HepG2 (cell line): ENCODE data around the gene ZDHHC14. TPM values are rescaled to one million over a fixed set of nuclear protein-coding genes. Genes with fewer than 3 reads are reported as not detected.

ENCODE experiments used
- AHR ChIP-seq: IDR thresholded peaks from 2 replicates; pipeline ENCODE4 v1.6.1; 2018; ENCODE audit warnings: missing genetic modification reagents, missing compliant biosample characterization
- ARNTL ChIP-seq: sonication (generic); formaldehyde crosslinking; IDR thresholded peaks from 2 replicates; pipeline ENCODE4 v1.4.0; 2020; ENCODE audit warnings: mild to moderate bottlenecking, missing genetic modification reagents
- CTCF ChIP-seq: sonication (generic); formaldehyde crosslinking; IDR thresholded peaks from 2 replicates; pipeline ENCODE4 v1.5.0; 2020; ENCODE audit warnings: mild to moderate bottlenecking, missing genetic modification reagents, moderate library complexity
- DMAP1 ChIP-seq: IDR thresholded peaks from 2 replicates; pipeline ENCODE4 v1.6.1; 2016
- FOXP4 ChIP-seq: sonication (generic); formaldehyde crosslinking; IDR thresholded peaks from 2 replicates; pipeline ENCODE4 v1.4.0; 2020; ENCODE audit warnings: missing genetic modification reagents
- GATAD1 ChIP-seq: IDR thresholded peaks from 2 replicates; pipeline ENCODE4 v1.6.1; 2016; ENCODE audit warnings: missing genetic modification reagents, missing compliant biosample characterization
- GTF3A ChIP-seq: sonication (generic); formaldehyde crosslinking; conservative IDR thresholded peaks from 2 replicates; pipeline ENCODE4 v1.4.0; 2020; ENCODE audit warnings: mild to moderate bottlenecking, missing genetic modification reagents
- HCFC1 ChIP-seq: fragments of 150-350 bp; IDR thresholded peaks from 2 replicates; pipeline ENCODE4 v1.6.1; 2014; ENCODE audit warnings: low read depth, low read length
- HNRNPK ChIP-seq: fragments of 200-400 bp; formaldehyde crosslinking; IDR thresholded peaks from 2 replicates; pipeline ENCODE4 v1.6.1; 2018; ENCODE audit warnings: low read length, low read depth, moderate library complexity, mild to moderate bottlenecking; ENCODE audit not compliant: poor library complexity, severe bottlenecking
- NRL ChIP-seq: sonication (generic); formaldehyde crosslinking; IDR thresholded peaks from 2 replicates; pipeline ENCODE4 v1.5.0; 2020; ENCODE audit warnings: missing genetic modification reagents, mild to moderate bottlenecking, moderate library complexity, borderline replicate concordance
- POGK ChIP-seq: sonication (generic); formaldehyde crosslinking; conservative IDR thresholded peaks from 2 replicates; pipeline ENCODE4 v1.8.0; 2022; ENCODE audit warnings: mild to moderate bottlenecking, moderate library complexity, missing genetic modification reagents
- SATB2 ChIP-seq: sonication (generic); formaldehyde crosslinking; IDR thresholded peaks from 2 replicates; pipeline ENCODE4 v1.5.0; 2020; ENCODE audit warnings: missing genetic modification reagents
- SSRP1 ChIP-seq: IDR thresholded peaks from 2 replicates; pipeline ENCODE4 v1.6.1; 2016; ENCODE audit warnings: control low read depth
- U2AF1 ChIP-seq: fragments of 200-400 bp; formaldehyde crosslinking; optimal IDR thresholded peaks from 2 replicates; pipeline ENCODE3; 2017; ENCODE audit warnings: mild to moderate bottlenecking, low read depth, low read length
- ZFP1 ChIP-seq: IDR thresholded peaks from 2 replicates; pipeline ENCODE4 v1.6.1; 2016
- ZNF232 ChIP-seq: sonication (generic); formaldehyde crosslinking; IDR thresholded peaks from 2 replicates; pipeline ENCODE4 v1.4.0; 2020; ENCODE audit warnings: missing genetic modification reagents, borderline replicate concordance
- ZNF274 ChIP-seq: sonication (generic); formaldehyde crosslinking; IDR thresholded peaks from 2 replicates; pipeline ENCODE4 v1.5.1; 2020; ENCODE audit warnings: mild to moderate bottlenecking, missing genetic modification reagents
- ZNF382 ChIP-seq: sonication (generic); formaldehyde crosslinking; IDR thresholded peaks from 2 replicates; pipeline ENCODE4 v1.5.0; 2020; ENCODE audit warnings: missing genetic modification reagents, mild to moderate bottlenecking, borderline replicate concordance
- ZNF503 ChIP-seq: sonication (generic); formaldehyde crosslinking; IDR thresholded peaks from 2 replicates; pipeline ENCODE4 v1.4.0; 2020; ENCODE audit warnings: missing genetic modification reagents
- ZNF547 ChIP-seq: sonication (generic); formaldehyde crosslinking; IDR thresholded peaks from 2 replicates; pipeline ENCODE4 v1.5.1; 2020; ENCODE audit warnings: mild to moderate bottlenecking, missing genetic modification reagents
- ZNF557 ChIP-seq: sonication (generic); formaldehyde crosslinking; IDR thresholded peaks from 2 replicates; pipeline ENCODE4 v1.4.0; 2020; ENCODE audit warnings: missing genetic modification reagents
- ZNF562 ChIP-seq: sonication (generic); formaldehyde crosslinking; IDR thresholded peaks from 2 replicates; pipeline ENCODE4 v1.8.0; 2022; ENCODE audit warnings: missing genetic modification reagents, borderline replicate concordance
- ZNF660 ChIP-seq: sonication (generic); formaldehyde crosslinking; IDR thresholded peaks from 2 replicates; pipeline ENCODE4 v1.5.1; 2020; ENCODE audit warnings: mild to moderate bottlenecking, low read depth, missing genetic modification reagents, borderline replicate concordance
- ZNF674 ChIP-seq: sonication (generic); formaldehyde crosslinking; IDR thresholded peaks from 2 replicates; pipeline ENCODE4 v1.5.0; 2020; ENCODE audit warnings: low read depth, mild to moderate bottlenecking, missing genetic modification reagents
- polyA plus RNA-seq, 8 experiments: library from polyadenylated mRNA; depleted of rRNA in 3 of 8; stranded (reverse) in 7 of 8; unstranded in 1 of 8; fragments of >200 nt; fragmentation: Illumina TruSeq in 4 of 8; extraction: Trizol in 4 of 8; gene quantifications; 2 replicates each; pipeline versions ENCODE4 v1.2.1 to v1.2.3, GENCODE V29; 2011 to 2016; ENCODE audit warnings: low read depth in 4 of 8, missing spikeins in 1 of 8, mixed read lengths in 1 of 8; ENCODE audit not compliant: insufficient read depth in 1 of 8
- total RNA-seq, 5 experiments: library from RNA; depleted of rRNA; stranded (reverse); fragments of >200 nt; fragmentation: Illumina TruSeq; extraction: Trizol; gene quantifications; 2 replicates each; pipeline ENCODE4 v1.2.3, GENCODE V29; 2016; ENCODE audit warnings: low read depth in 1 of 5

Gene ZDHHC14
- total and polyA plus RNA-seq, 2 of the 13 experiments (the other 11 are each of a cell fraction or from before 2014, with no cell fraction given), result 3.7 to 9.5 TPM

- no peak for TF ChIP-seq AHR (CRISPR knock-in tag)
- no peak for TF ChIP-seq POGK (CRISPR knock-in tag)
- TF ChIP-seq FOXP4 (CRISPR knock-in tag), result peak; percentile 57; the same call in 1 of the 2 replicates
- TF ChIP-seq ZNF660 (CRISPR knock-in tag), result no peak
- TF ChIP-seq U2AF1, result no peak
- no peak for TF ChIP-seq SSRP1
- TF ChIP-seq ZNF674 (CRISPR knock-in tag), result no peak
- no peak for TF ChIP-seq ZNF232
- TF ChIP-seq ZNF547, result 0 out of 2 replicates have a peak, but pooled peaks have one; percentile 4
- TF ChIP-seq HCFC1, result no peak
- TF ChIP-seq ZNF274 (CRISPR knock-in tag), result no peak
- TF ChIP-seq NRL (CRISPR knock-in tag), result no peak
- no peak for TF ChIP-seq ZNF503 (CRISPR knock-in tag)
- TF ChIP-seq ARNTL, result no peak
- no peak for TF ChIP-seq SATB2 (CRISPR knock-in tag)
- TF ChIP-seq ZNF562 (CRISPR knock-in tag), result no peak
- 0 out of 2 replicates have a peak, but pooled peaks have one; percentile 26 for TF ChIP-seq DMAP1 (CRISPR knock-in tag)
- TF ChIP-seq ZNF382 (CRISPR knock-in tag), result no peak
- no peak for TF ChIP-seq GATAD1 (CRISPR knock-in tag)
- TF ChIP-seq ZFP1 (CRISPR knock-in tag), result no peak
- TF ChIP-seq HNRNPK, result no peak
- TF ChIP-seq GTF3A (CRISPR knock-in tag), result no peak
- TF ChIP-seq ZNF557 (CRISPR knock-in tag), result no peak
- peak; percentile 30 for TF ChIP-seq CTCF
Observed at GRCh38 chr6:157424491-157425020, 43.6 kb downstream of the ZDHHC14 start (continued).
